Measurements from ENCODE around the gene OR2A12. TPM values are rescaled to one million over a fixed set of nuclear protein-coding genes. Genes with fewer than 3 reads are reported as not detected.
"Not testable (repeated sequence)": the region's sequence is repeated elsewhere in the genome, so short reads cannot be mapped to it uniquely, and the experiment has no call there.

OR2A12 gene, protein sequence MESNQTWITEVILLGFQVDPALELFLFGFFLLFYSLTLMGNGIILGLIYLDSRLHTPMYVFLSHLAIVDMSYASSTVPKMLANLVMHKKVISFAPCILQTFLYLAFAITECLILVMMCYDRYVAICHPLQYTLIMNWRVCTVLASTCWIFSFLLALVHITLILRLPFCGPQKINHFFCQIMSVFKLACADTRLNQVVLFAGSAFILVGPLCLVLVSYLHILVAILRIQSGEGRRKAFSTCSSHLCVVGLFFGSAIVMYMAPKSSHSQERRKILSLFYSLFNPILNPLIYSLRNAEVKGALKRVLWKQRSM
- not detected for polyA plus RNA-seq (2013, experiment 1 of 2)
- polyA plus RNA-seq (2013, experiment 2 of 2) = not detected

DNA sequence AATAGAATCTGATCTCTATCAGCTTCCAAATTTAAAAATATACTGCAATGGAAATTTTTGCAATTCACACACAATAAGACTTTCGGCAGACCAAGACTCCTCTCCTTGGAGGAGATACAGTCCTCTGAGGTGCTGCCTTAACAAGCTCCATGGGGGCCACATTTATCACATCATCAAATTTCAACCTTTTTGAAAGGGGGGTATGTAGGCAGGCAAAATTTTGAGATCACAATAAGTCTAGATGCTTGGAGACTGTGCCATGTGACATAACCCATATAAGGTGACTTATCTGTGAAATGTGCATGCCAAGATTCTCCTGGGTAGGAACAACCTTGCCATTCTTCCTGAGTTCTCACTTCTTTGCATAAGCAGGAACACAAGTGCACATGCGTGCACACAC, at the start of gene OR2A12:
Gene OR2A12, plus strand, starts transcription at position 301 of the 400 bp plus-strand sequence. CDS start 8,830 bp downstream, outside the sequence.
- Histone ChIP-seq H3K36me3 (ENCODE audit: control insufficient read depth, insufficient read depth, low read length) (no peaks in the 10 kb centered on the region), H3K9me3 (ENCODE audit: control insufficient read depth, low read length) (no peaks in the 10 kb centered on the region), H3K4me3 (ENCODE audit: extremely low read depth, insufficient read depth, low read length, poor library complexity, severe bottlenecking) (no peak within 1 kb of the TSS), H3K4me1 (ENCODE audit: control insufficient read depth, insufficient read depth, low read length, poor library complexity, severe bottlenecking) (no peaks in the 10 kb centered on the region), H3K27ac (ENCODE audit: low read depth, low read length, severe bottlenecking) (no peak within 1 kb of the TSS)
- 100% methylated on average over 1 of the region's 2 CpGs; no CpG with 5 or more reads in 1 of the 2 experiments for WGBS, 2 experiments (ENCODE audit: insufficient coverage in 2 of 2)

DNA sequence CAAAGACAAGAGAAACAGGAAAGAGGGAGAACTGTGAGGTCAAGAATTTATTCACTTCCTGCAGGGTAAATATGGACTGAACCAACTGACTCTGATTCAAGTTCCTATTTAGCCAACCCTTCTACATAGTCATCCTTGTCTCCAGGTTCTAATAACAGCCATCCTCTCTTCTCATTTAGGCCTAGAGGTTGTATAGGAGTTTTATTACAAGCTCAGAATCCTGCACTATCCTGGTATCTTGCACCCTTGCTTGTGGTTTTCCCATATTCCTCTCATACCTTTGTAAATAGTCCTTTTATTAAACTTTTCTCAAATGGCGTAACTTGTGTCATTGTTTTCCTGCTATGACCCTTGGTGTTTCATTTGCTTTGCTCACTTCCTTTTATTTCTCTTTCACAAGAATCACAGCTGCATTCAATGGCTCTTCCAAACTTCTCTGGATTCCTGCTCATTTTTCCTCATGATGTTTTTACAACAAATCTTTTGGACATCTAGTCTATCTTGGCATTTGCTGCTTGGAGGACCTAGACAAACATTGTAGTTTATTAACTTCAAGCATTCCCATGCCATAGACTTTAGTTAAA, 49.7 kb upstream of the OR2A12 start:
- Histone ChIP-seq H3K36me3 (ENCODE audit: control insufficient read depth, insufficient read depth, low read length) (no peaks in the 10 kb centered on the region), H3K9me3 (ENCODE audit: control insufficient read depth, low read length) (peaks cover 3% of the 10 kb centered on the region), H3K4me3 (ENCODE audit: extremely low read depth, insufficient read depth, low read length, poor library complexity, severe bottlenecking) (no peak overlapping the region), H3K4me1 (ENCODE audit: control insufficient read depth, insufficient read depth, low read length, poor library complexity, severe bottlenecking) (peaks cover 18% of the 10 kb centered on the region), H3K27ac (ENCODE audit: low read depth, low read length, severe bottlenecking) (no peak overlapping the region)
- WGBS, 2 experiments (ENCODE audit: insufficient coverage in 2 of 2) = 47 to 50% methylated on average over 1 of the region's 1 CpG

DNA sequence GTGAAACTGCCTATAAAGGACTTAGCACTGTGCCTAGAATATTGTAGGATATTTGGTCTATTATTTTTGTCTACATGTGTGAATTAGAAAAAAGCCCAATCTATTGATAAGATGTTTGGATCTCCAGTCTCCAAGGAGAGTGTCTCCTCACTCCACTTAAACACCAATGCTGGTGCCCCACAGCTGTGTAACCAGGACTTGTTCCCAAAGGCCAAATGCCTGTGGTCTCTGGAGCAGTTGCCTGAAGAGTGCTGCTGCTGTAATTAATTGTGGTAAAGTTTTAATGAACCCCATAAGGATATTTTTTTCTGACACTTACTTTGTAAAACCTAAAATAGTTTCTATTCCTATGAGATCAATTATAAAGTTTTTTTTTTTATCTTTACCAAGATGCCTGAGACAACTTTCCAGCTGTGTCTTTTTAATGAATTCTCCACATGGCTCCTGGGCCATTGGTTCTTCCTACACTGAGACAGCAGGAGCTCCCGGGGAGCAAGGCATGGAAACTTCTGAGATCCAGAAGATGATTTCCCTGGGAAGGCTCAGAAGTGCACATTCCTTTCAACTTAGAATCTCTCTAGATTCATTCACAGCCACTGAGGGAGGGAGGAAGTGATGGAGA, 48.6 kb upstream of the OR2A12 start:
- 40 to 67% methylated on average over 1 of the region's 1 CpG for WGBS, 2 experiments (ENCODE audit: insufficient coverage in 2 of 2)

DNA sequence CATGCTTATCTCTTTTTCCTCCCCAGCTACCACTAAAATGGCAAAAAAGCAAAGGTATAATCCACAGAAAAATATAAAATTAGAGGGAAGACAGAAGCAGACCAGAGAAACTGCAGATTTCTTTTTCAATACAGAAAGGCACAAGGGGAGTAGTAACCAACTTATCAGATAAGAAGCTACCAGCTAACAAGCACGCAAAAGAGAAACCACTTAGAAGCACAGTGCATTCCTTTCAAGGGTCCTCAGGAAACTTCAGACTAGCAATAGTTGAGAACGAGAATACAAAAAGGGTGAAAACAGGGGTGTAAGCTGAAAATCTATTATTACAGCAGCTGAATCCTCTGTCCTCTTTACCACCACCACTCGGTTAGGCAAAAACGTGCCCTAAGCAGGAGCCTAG, 47.2 kb upstream of the OR2A12 start:
- WGBS, 2 experiments (ENCODE audit: insufficient coverage in 2 of 2) = no CpG with 5 or more reads among the region's 4 CpGs
- Histone ChIP-seq H3K27ac (ENCODE audit: low read depth, low read length, severe bottlenecking) (no peak overlapping the region), H3K4me1 (ENCODE audit: control insufficient read depth, insufficient read depth, low read length, poor library complexity, severe bottlenecking) (peaks cover 18% of the 10 kb centered on the region), H3K9me3 (ENCODE audit: control insufficient read depth, low read length) (peaks cover 3% of the 10 kb centered on the region), H3K36me3 (ENCODE audit: control insufficient read depth, insufficient read depth, low read length) (no peaks in the 10 kb centered on the region), H3K4me3 (ENCODE audit: extremely low read depth, insufficient read depth, low read length, poor library complexity, severe bottlenecking) (no peak overlapping the region)

More for the DNA sequence above, 48.6 kb upstream of the OR2A12 start:
- Histone ChIP-seq H3K27ac (ENCODE audit: low read depth, low read length, severe bottlenecking) (no peak overlapping the region), H3K36me3 (ENCODE audit: control insufficient read depth, insufficient read depth, low read length) (no peaks in the 10 kb centered on the region), H3K4me1 (ENCODE audit: control insufficient read depth, insufficient read depth, low read length, poor library complexity, severe bottlenecking) (peaks cover 18% of the 10 kb centered on the region), H3K9me3 (ENCODE audit: control insufficient read depth, low read length) (peaks cover 3% of the 10 kb centered on the region), H3K4me3 (ENCODE audit: extremely low read depth, insufficient read depth, low read length, poor library complexity, severe bottlenecking) (no peak overlapping the region)

DNA sequence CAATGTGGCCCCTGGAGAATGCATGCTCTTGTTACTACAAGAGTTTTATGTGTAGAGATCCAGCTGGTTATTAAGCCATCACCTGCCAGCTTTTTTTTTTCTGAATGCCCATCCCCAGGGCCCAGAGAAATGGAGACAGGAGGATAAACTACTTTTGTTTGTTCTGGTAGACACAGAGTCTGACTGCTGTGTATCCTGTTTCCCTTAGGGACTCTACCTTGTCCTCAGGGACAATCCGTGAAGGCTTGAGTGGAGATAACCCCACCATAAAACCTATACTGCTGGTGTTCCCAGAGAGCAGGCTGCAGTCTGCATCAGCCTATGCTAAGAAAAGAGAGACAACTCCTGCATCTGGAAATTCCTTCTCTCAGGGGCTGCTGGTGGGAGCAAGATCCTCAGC, 37.4 kb upstream of the OR2A12 start, which contains the start of gene OR2A5:
Gene OR2A5, plus strand, starts transcription at position 301 of the 400 bp plus-strand sequence. CDS start 1,454 bp downstream, outside the sequence.
- WGBS, 2 experiments (ENCODE audit: insufficient coverage in 2 of 2) = no CpG with 5 or more reads among the region's 1 CpG

DNA sequence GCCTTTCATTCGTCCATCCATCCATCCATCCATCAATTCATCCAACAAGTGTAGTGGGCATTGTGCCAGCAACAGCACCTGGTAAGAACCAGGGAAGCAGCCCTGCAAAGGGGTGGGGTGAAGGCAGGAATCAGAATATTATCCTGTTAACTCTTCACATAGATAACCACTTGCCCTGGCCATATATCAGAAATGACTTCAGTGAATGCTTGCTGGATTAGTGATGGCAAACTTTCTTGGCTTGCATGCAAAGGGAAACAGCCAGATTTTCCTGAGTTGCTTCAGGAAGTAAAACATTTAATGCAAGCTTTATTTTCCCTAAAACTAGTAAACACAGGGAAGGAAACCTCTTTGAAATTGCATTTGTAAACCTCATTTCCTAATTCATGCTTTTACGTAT, 36.6 kb upstream of the OR2A12 start:
- WGBS, 2 experiments (ENCODE audit: insufficient coverage in 2 of 2) = no CpG with 5 or more reads among the region's 2 CpGs
- H3K27ac ChIP-seq (ENCODE audit: low read depth, low read length, severe bottlenecking) = no peak overlapping the region
- no peak overlapping the region for H3K4me3 ChIP-seq (ENCODE audit: extremely low read depth, insufficient read depth, low read length, poor library complexity, severe bottlenecking)

More for the DNA sequence above, 37.4 kb upstream of the OR2A12 start, which contains the start of gene OR2A5:
- Histone ChIP-seq H3K27ac (ENCODE audit: low read depth, low read length, severe bottlenecking) (no peak within 1 kb of the TSS), H3K36me3 (ENCODE audit: control insufficient read depth, insufficient read depth, low read length) (no peaks in the 10 kb centered on the region), H3K4me3 (ENCODE audit: extremely low read depth, insufficient read depth, low read length, poor library complexity, severe bottlenecking) (no peak within 1 kb of the TSS), H3K4me1 (ENCODE audit: control insufficient read depth, insufficient read depth, low read length, poor library complexity, severe bottlenecking) (no peaks in the 10 kb centered on the region), H3K9me3 (ENCODE audit: control insufficient read depth, low read length) (no peaks in the 10 kb centered on the region)

DNA sequence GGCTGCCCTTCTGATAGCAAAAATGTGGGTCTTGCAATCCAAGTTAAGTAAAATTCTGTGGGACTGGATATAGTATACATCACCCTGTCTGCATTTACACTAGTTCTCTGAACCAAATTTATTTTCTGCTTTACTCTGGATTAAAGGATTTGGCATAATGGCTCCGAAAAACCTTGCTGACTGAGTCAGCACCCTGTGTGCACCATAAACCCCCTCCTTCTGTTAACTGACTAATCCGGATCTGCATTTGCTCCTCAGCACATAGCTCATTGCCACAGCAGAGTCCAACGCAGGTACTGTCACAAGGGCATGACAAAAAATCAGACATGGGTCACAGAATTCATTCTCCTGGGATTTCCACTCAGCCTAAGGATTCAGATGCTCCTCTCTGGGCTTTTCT, 36.0 kb upstream of the OR2A12 start:
- WGBS, 2 experiments (ENCODE audit: insufficient coverage in 2 of 2) = 76 to 83% methylated on average over 3 of the region's 3 CpGs
- H3K4me1 ChIP-seq (ENCODE audit: control insufficient read depth, insufficient read depth, low read length, poor library complexity, severe bottlenecking) = no peaks in the 10 kb centered on the region

More for the DNA sequence above, 36.6 kb upstream of the OR2A12 start:
- no peaks in the 10 kb centered on the region for H3K4me1 ChIP-seq (ENCODE audit: control insufficient read depth, insufficient read depth, low read length, poor library complexity, severe bottlenecking)
- no peaks in the 10 kb centered on the region for H3K36me3 ChIP-seq (ENCODE audit: control insufficient read depth, insufficient read depth, low read length)
- H3K9me3 ChIP-seq (ENCODE audit: control insufficient read depth, low read length) = no peaks in the 10 kb centered on the region

DNA sequence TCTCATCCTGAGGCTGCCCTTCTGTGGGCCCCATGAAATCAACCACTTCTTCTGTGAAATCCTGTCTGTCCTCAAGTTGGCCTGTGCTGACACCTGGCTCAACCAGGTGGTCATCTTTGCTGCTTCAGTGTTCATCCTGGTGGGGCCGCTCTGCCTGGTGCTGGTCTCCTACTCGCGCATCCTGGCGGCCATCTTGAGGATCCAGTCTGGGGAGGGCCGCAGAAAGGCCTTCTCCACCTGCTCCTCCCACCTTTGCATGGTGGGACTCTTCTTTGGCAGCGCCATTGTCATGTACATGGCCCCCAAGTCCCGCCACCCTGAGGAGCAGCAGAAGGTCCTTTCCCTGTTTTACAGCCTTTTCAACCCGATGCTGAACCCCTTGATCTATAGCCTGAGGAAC, 35.2 kb upstream of the OR2A12 start:
- not testable (repeated sequence) for H3K9me3 ChIP-seq (ENCODE audit: control insufficient read depth, low read length); H3K36me3 ChIP-seq (ENCODE audit: control insufficient read depth, insufficient read depth, low read length); H3K4me3 ChIP-seq (ENCODE audit: extremely low read depth, insufficient read depth, low read length, poor library complexity, severe bottlenecking); H3K4me1 ChIP-seq (ENCODE audit: control insufficient read depth, insufficient read depth, low read length, poor library complexity, severe bottlenecking); H3K27ac ChIP-seq (ENCODE audit: low read depth, low read length, severe bottlenecking)
- 95 to 96% methylated on average over 8 of the region's 8 CpGs for WGBS, 2 experiments (ENCODE audit: insufficient coverage in 2 of 2)

More for the DNA sequence above, 36.0 kb upstream of the OR2A12 start:
- Histone ChIP-seq H3K9me3 (ENCODE audit: control insufficient read depth, low read length) (no peaks in the 10 kb centered on the region), H3K36me3 (ENCODE audit: control insufficient read depth, insufficient read depth, low read length) (no peaks in the 10 kb centered on the region), H3K4me3 (ENCODE audit: extremely low read depth, insufficient read depth, low read length, poor library complexity, severe bottlenecking) (no peak overlapping the region), H3K27ac (ENCODE audit: low read depth, low read length, severe bottlenecking) (no peak overlapping the region)

DNA sequence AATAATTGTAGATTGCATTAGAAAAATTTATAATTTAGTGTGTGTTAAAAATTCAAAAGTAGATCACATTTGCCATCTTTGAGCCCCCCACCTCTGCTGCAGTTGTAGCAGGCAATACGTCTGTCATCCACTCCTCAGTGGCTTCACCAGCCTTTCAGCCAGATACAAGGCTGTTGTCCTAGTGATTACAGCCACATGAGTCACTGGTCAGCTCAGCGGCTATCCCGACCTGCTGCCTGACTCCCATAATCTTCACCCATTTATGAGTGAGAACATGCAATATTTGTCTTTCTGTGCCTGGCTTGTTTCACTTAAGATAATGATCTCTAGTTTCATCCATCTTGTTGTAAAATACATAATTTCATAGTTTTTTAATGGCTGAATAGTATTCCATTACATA, 28.1 kb upstream of the OR2A12 start:
- no peaks in the 10 kb centered on the region for H3K36me3 ChIP-seq (ENCODE audit: control insufficient read depth, insufficient read depth, low read length)
- no peaks in the 10 kb centered on the region for H3K9me3 ChIP-seq (ENCODE audit: control insufficient read depth, low read length)
- no peak overlapping the region for H3K27ac ChIP-seq (ENCODE audit: low read depth, low read length, severe bottlenecking)
- H3K4me3 ChIP-seq (ENCODE audit: extremely low read depth, insufficient read depth, low read length, poor library complexity, severe bottlenecking) = no peak overlapping the region
- 73 to 88% methylated on average over 1 of the region's 3 CpGs for WGBS, 2 experiments (ENCODE audit: insufficient coverage in 2 of 2)
- peaks cover 2% of the 10 kb centered on the region for H3K4me1 ChIP-seq (ENCODE audit: control insufficient read depth, insufficient read depth, low read length, poor library complexity, severe bottlenecking)

DNA sequence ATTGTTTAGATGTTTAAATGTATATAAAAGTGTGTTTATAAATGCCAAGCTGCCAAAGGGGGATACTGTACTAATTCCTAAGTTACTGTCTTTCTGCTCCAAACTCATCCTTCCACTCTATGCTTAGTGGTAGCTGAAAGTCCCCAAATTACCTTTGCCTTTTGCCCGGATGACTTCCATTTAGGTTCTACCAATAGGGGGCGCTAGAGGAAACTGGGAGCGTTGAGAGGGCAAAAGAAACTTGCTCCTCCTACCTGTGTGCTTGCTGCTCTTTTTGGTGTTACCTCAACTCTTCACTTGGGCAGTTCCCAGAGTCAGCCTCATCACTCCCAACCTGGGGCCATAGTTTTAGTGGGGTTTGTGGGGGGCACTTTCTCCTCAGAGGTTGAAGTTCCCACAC, 22.4 kb upstream of the OR2A12 start:
- H3K9me3 ChIP-seq (ENCODE audit: control insufficient read depth, low read length) = no peaks in the 10 kb centered on the region
- WGBS, 2 experiments (ENCODE audit: insufficient coverage in 2 of 2) = 45% methylated on average over 2 of the region's 3 CpGs; no CpG with 5 or more reads in 1 of the 2 experiments
- H3K4me1 ChIP-seq (ENCODE audit: control insufficient read depth, insufficient read depth, low read length, poor library complexity, severe bottlenecking) = no peaks in the 10 kb centered on the region
- no peak overlapping the region for H3K4me3 ChIP-seq (ENCODE audit: extremely low read depth, insufficient read depth, low read length, poor library complexity, severe bottlenecking)
- H3K27ac ChIP-seq (ENCODE audit: low read depth, low read length, severe bottlenecking) = no peak overlapping the region
- no peaks in the 10 kb centered on the region for H3K36me3 ChIP-seq (ENCODE audit: control insufficient read depth, insufficient read depth, low read length)
